Measurements from ENCODE around the gene MARS1.

MARS1 gene

DNA sequence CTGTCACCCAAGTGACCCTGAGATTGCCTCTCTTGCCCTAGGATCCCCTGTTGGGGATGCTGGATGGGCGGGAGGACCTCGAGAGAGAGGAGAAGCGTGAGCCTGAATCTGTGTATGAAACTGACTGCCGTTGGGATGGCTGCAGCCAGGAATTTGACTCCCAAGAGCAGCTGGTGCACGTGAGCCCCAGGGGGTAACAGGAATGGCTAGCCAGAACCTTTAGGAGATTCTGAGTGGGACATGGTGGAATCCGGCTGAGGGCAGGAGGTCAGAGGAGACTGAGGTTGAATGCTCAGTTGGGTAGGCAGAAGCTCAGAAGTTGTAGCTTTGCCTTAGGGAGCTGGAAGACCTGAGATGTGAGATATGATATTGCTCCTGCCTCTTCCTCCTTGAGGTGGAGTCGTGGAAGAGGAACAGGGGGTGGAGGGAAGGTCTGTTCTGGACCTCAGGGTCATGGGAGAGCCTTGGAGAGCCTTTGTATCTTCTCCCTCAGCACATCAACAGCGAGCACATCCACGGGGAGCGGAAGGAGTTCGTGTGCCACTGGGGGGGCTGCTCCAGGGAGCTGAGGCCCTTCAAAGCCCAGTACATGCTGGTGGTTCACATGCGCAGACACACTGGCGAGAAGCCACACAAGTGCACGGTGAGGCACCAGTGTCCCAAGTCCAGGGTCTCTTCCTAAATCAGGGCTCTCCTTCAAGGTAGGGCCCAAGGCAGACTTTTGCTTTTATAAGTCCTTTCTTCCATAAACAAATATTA, 21.9 kb upstream of the MARS1 start:
- no peak for DNase-seq (ENCODE audit: low spot score)
- H3K27ac ChIP-seq = no peak overlapping the region
- no peak overlapping the region for H3K4me3 ChIP-seq
- TF ChIP-seq, protein P1, sequence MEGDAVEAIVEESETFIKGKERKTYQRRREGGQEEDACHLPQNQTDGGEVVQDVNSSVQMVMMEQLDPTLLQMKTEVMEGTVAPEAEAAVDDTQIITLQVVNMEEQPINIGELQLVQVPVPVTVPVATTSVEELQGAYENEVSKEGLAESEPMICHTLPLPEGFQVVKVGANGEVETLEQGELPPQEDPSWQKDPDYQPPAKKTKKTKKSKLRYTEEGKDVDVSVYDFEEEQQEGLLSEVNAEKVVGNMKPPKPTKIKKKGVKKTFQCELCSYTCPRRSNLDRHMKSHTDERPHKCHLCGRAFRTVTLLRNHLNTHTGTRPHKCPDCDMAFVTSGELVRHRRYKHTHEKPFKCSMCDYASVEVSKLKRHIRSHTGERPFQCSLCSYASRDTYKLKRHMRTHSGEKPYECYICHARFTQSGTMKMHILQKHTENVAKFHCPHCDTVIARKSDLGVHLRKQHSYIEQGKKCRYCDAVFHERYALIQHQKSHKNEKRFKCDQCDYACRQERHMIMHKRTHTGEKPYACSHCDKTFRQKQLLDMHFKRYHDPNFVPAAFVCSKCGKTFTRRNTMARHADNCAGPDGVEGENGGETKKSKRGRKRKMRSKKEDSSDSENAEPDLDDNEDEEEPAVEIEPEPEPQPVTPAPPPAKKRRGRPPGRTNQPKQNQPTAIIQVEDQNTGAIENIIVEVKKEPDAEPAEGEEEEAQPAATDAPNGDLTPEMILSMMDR (IDR thresholded peaks at IDR 0.05) = no peak

DNA sequence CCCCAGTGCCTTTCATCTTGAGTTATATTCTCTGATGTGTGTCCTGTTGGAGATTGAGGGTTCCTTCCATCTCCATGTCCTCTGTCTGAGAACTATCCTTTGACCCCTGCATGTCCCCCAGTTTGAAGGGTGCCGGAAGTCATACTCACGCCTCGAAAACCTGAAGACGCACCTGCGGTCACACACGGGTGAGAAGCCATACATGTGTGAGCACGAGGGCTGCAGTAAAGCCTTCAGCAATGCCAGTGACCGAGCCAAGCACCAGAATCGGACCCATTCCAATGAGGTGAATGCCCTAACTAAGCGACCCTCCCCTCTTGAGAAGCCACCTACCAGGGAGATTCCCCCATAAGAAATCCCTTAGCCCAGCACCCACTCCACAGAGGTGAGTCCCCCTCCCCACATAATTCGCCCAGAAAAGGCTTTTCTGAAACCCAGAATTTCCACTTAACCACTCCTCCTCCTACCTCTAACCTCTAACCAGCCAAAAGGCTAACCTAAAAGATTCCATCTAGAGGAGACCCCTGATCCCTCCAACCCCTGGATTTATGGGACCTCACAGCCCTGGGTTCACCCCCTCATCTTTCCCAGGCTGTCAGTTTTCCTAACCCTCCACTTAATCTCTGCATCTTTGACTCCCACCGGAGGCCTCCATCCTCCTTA, 20.5 kb upstream of the MARS1 start:
- TF ChIP-seq, protein P1 (IDR thresholded peaks at IDR 0.05) = no peak
- no peak for DNase-seq (ENCODE audit: low spot score)
- Histone ChIP-seq H3K4me3 (no peak overlapping the region), H3K27ac (no peak overlapping the region)

DNA sequence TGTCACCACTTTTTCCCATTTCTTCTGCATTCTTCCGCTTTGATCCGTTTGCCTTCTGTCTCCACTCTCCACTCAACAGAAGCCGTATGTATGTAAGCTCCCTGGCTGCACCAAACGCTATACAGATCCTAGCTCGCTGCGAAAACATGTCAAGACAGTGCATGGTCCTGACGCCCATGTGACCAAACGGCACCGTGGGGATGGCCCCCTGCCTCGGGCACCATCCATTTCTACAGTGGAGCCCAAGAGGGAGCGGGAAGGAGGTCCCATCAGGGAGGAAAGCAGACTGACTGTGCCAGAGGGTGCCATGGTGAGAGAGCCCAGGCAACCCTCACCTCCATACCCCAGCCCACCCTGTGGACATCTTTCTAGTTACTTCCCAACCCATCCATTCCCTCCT, 20.0 kb upstream of the MARS1 start:
- Histone ChIP-seq H3K27ac (no peak overlapping the region), H3K4me3 (no peak overlapping the region)
- no peak for DNase-seq (ENCODE audit: low spot score)
- TF ChIP-seq, protein P1 (IDR thresholded peaks at IDR 0.05) = no peak

DNA sequence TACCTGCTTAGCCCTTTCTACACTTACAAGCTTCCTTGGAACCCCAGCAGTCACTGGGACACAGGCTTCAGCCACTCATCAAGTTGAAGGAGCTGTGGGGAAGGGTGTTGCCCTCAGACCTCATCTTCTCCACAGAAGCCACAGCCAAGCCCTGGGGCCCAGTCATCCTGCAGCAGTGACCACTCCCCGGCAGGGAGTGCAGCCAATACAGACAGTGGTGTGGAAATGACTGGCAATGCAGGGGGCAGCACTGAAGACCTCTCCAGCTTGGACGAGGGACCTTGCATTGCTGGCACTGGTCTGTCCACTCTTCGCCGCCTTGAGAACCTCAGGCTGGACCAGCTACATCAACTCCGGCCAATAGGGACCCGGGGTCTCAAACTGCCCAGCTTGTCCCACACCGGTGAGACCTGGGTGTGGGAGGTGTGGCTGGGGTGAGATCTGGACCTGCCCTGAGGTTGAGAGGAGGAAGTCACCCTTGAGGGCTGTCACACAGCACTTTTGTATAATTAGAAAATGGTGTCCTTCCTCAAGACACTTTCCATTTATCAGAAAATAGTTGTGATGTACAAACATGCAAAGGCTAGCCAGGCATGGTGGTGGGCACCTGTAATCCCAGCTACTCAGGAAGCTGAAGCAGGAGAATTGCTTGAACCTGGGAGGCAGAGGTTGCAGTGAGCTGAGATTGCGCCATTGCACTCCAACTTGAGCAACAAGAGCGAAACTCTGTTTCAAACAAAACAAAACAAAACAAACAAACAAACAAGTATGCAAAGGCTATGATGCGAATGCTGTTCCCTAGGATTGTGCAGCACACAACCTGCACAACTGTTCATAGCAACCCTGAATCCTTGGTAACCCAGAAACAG, 18.3 kb upstream of the MARS1 start:
- Histone ChIP-seq H3K27ac (no peak overlapping the region), H3K4me3 (no peak overlapping the region)
- no peak for DNase-seq (ENCODE audit: low spot score)
- TF ChIP-seq, protein P1 (IDR thresholded peaks at IDR 0.05) = no peak

DNA sequence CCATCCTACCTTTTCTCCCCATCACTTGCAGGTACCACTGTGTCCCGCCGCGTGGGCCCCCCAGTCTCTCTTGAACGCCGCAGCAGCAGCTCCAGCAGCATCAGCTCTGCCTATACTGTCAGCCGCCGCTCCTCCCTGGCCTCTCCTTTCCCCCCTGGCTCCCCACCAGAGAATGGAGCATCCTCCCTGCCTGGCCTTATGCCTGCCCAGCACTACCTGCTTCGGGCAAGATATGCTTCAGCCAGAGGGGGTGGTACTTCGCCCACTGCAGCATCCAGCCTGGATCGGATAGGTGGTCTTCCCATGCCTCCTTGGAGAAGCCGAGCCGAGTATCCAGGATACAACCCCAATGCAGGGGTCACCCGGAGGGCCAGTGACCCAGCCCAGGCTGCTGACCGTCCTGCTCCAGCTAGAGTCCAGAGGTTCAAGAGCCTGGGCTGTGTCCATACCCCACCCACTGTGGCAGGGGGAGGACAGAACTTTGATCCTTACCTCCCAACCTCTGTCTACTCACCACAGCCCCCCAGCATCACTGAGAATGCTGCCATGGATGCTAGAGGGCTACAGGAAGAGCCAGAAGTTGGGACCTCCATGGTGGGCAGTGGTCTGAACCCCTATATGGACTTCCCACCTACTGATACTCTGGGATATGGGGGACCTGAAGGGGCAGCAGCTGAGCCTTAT, 17.4 kb upstream of the MARS1 start:
- TF ChIP-seq, protein P1 (IDR thresholded peaks at IDR 0.05) = no peak
- H3K4me3 ChIP-seq = no peak overlapping the region
- no peak for DNase-seq (ENCODE audit: low spot score)
- no peak overlapping the region for H3K27ac ChIP-seq

DNA sequence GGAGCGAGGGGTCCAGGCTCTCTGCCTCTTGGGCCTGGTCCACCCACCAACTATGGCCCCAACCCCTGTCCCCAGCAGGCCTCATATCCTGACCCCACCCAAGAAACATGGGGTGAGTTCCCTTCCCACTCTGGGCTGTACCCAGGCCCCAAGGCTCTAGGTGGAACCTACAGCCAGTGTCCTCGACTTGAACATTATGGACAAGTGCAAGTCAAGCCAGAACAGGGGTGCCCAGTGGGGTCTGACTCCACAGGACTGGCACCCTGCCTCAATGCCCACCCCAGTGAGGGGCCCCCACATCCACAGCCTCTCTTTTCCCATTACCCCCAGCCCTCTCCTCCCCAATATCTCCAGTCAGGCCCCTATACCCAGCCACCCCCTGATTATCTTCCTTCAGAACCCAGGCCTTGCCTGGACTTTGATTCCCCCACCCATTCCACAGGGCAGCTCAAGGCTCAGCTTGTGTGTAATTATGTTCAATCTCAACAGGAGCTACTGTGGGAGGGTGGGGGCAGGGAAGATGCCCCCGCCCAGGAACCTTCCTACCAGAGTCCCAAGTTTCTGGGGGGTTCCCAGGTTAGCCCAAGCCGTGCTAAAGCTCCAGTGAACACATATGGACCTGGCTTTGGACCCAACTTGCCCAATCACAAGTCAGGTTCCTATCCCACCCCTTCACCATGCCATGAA, 16.8 kb upstream of the MARS1 start:
- no peak for DNase-seq (ENCODE audit: low spot score)
- no peak overlapping the region for H3K27ac ChIP-seq
- TF ChIP-seq, protein P1 (IDR thresholded peaks at IDR 0.05) = no peak
- H3K4me3 ChIP-seq = no peak overlapping the region

Measured in coronary artery (tissue), 2 donors.